Neural progenitor cell (in vitro differentiated cells): ENCODE data around the gene POU2F2. TPM values are rescaled to one million over a fixed set of nuclear protein-coding genes. Genes with fewer than 3 reads are reported as not detected.

Experiments
- DNase-seq: peaks from one replicate; pipeline ENCODE4 v3.0.0-alpha.2; 2016; ENCODE audit warnings: low spot score
- H2AFZ ChIP-seq: fragments of 200-600 bp; sonication (generic); replicated peaks from 2 replicates; pipeline ENCODE4 v1.6.1; 2016; ENCODE audit warnings: antibody characterized with exemption
- H3F3A ChIP-seq: fragments of 200-600 bp; sonication (generic); 2 replicates; pipeline ENCODE4 v1.6.1; 2016; ENCODE audit warnings: antibody characterized with exemption, low read depth
- H3K27ac ChIP-seq: fragments of 200-600 bp; sonication (generic); 2 replicates; pipeline ENCODE4 v1.5.1; 2016; ENCODE audit warnings: mild to moderate bottlenecking
- H3K27me3 ChIP-seq: fragments of 200-600 bp; sonication (generic); 2 replicates; pipeline ENCODE4 v1.6.1; 2016; ENCODE audit warnings: mild to moderate bottlenecking, moderate library complexity
- H3K36me3 ChIP-seq: fragments of 200-600 bp; sonication (generic); 2 replicates; pipeline ENCODE4 v1.5.1; 2016
- H3K4me1 ChIP-seq: fragments of 200-600 bp; sonication (generic); 2 replicates; pipeline ENCODE4 v1.6.1; 2016; ENCODE audit warnings: mixed run types
- H3K4me2 ChIP-seq: fragments of 200-600 bp; sonication (generic); 2 replicates; pipeline ENCODE4 v1.6.1; 2016
- H3K4me3 ChIP-seq: fragments of 200-600 bp; sonication (generic); 2 replicates; pipeline ENCODE4 v1.5.1; 2016
- H3K79me2 ChIP-seq: fragments of 200-600 bp; sonication (generic); 2 replicates; pipeline ENCODE4 v1.6.1; 2016; ENCODE audit warnings: low read depth
- H3K9ac ChIP-seq: fragments of 200-600 bp; sonication (generic); 2 replicates; pipeline ENCODE4 v1.6.1; 2016
- H3K9me3 ChIP-seq: fragments of 200-600 bp; sonication (generic); 2 replicates; pipeline ENCODE4 v1.5.1; 2016; ENCODE audit warnings: low read depth
- H4K20me1 ChIP-seq: fragments of 200-600 bp; sonication (generic); 2 replicates; pipeline ENCODE4 v1.6.1; 2016; ENCODE audit warnings: low read depth
- H3K27ac Mint-ChIP-seq: 3 replicates; pipeline ENCODE4 v1.8.0; 2021; ENCODE audit warnings: mixed read lengths
- H3K27me3 Mint-ChIP-seq: 2 replicates; pipeline ENCODE4 v1.8.0; 2022; ENCODE audit warnings: low read depth, mild to moderate bottlenecking, inconsistent platforms, moderate library complexity, mixed read lengths; ENCODE audit not compliant: insufficient read depth
- H3K36me3 Mint-ChIP-seq: 3 replicates; pipeline ENCODE4 v1.8.0; 2021; ENCODE audit warnings: mixed read lengths
- H3K4me1 Mint-ChIP-seq: 3 replicates; pipeline ENCODE4 v1.8.0; 2021; ENCODE audit warnings: mixed read lengths
- H3K4me3 Mint-ChIP-seq: 3 replicates; pipeline ENCODE4 v1.8.0; 2021; ENCODE audit warnings: mild to moderate bottlenecking, moderate library complexity, mixed read lengths
- H3K9me3 Mint-ChIP-seq: 3 replicates; pipeline ENCODE4 v1.8.0; 2020; ENCODE audit warnings: mixed read lengths
- EZH2 ChIP-seq: fragments of 200-600 bp; sonication (generic); IDR thresholded peaks from 2 replicates; pipeline ENCODE4 v1.6.1; 2017; ENCODE audit warnings: antibody characterized with exemption, mild to moderate bottlenecking, moderate library complexity
- EZH2phosphoT487 ChIP-seq: fragments of 200-600 bp; sonication (generic); IDR thresholded peaks from 2 replicates; pipeline ENCODE4 v1.6.1; 2017; ENCODE audit warnings: antibody characterized with exemption
- total RNA-seq: library from RNA; depleted of rRNA; stranded (reverse); fragments of >200 nt; gene quantifications from 2 replicates; pipeline ENCODE4 v1.2.3, GENCODE V29; 2015; ENCODE audit warnings: low replicate concordance
- TF ChIP-seq, protein P1 (sequence below): fragments of 200-600 bp; sonication (generic); IDR thresholded peaks from 2 replicates; pipeline ENCODE4 v1.5.1; 2017; ENCODE audit warnings: antibody characterized with exemption, mild to moderate bottlenecking

Gene POU2F2
- total RNA-seq, 1 donor from 2014 or later: 0.69 TPM

DNA sequence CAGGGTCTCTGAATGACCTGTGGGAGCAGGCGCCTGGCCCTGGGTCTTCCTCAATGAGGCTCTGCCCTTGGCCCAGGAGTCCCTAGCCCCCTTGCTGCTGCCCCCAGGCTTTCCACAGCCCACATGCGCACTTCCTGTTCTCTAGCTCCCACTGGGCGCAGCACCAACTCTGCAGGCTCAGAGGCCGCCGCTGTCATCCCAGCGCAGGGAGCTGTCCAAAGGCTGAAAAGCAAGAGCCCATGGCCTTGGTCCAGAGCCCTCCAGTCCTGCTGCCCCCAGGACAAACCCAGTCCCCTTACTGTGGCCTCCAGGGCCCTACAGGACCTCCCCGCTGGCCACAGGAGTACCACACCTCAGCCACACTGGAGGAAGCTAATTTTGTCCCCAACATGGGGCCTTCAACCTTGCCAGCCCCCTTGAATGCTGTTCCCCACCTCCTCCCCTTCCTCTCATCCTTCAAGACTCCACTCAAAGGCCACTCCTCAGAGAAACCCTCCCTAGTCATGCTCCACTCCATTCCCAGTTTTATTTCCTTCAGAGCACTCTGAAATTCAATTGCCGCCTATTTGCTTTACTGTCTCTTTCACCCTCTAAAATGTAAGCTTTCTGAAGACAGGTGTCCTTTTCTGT lies 8.0 kb upstream of the POU2F2 start:
- H3K4me2 ChIP-seq: no peak overlapping the region
- Mint-ChIP-seq H3K36me3 (no peaks in the 10 kb centered on the region), H3K27me3 (peaks cover 26% of the 10 kb centered on the region), H3K27ac (no peak overlapping the region), H3K9me3 (no peaks in the 10 kb centered on the region), H3K4me3 (no peak overlapping the region), H3K4me1 (no peaks in the 10 kb centered on the region)
- DNase-seq: peak; percentile 90
- TF ChIP-seq, protein P1, sequence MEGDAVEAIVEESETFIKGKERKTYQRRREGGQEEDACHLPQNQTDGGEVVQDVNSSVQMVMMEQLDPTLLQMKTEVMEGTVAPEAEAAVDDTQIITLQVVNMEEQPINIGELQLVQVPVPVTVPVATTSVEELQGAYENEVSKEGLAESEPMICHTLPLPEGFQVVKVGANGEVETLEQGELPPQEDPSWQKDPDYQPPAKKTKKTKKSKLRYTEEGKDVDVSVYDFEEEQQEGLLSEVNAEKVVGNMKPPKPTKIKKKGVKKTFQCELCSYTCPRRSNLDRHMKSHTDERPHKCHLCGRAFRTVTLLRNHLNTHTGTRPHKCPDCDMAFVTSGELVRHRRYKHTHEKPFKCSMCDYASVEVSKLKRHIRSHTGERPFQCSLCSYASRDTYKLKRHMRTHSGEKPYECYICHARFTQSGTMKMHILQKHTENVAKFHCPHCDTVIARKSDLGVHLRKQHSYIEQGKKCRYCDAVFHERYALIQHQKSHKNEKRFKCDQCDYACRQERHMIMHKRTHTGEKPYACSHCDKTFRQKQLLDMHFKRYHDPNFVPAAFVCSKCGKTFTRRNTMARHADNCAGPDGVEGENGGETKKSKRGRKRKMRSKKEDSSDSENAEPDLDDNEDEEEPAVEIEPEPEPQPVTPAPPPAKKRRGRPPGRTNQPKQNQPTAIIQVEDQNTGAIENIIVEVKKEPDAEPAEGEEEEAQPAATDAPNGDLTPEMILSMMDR: no peak
- TF ChIP-seq EZH2 (no peak), EZH2phosphoT487 (no peak)
- H3F3A ChIP-seq: no peaks in the 10 kb centered on the region
- H3K79me2 ChIP-seq: no peaks in the 10 kb centered on the region
- no peak overlapping the region for H3K9ac ChIP-seq
- H3K4me1 ChIP-seq: no peaks in the 10 kb centered on the region
- peaks cover 83% of the 10 kb centered on the region for H3K27me3 ChIP-seq
- no peaks in the 10 kb centered on the region for H3K9me3 ChIP-seq
- no peak overlapping the region for H3K27ac ChIP-seq
- H4K20me1 ChIP-seq: peaks cover 42% of the 10 kb centered on the region
- no peak overlapping the region for H2AFZ ChIP-seq
- H3K4me3 ChIP-seq: no peak overlapping the region
- H3K36me3 ChIP-seq: no peaks in the 10 kb centered on the region

GRCh38 chr19:42134535-42135070 lies 2.4 kb upstream of the POU2F2 start:
- no peaks in the 10 kb centered on the region for H3K36me3 Mint-ChIP-seq
- Histone ChIP-seq H3K36me3 (no peaks in the 10 kb centered on the region), H2AFZ (no peak overlapping the region), H3K27ac (no peak overlapping the region), H3K9me3 (no peaks in the 10 kb centered on the region), H3K9ac (no peak overlapping the region), H3F3A (peaks cover 4% of the 10 kb centered on the region), H3K4me2 (no peak overlapping the region), H3K4me3 (no peak overlapping the region), H4K20me1 (peaks cover 2% of the 10 kb centered on the region), H3K27me3 (peaks cover 82% of the 10 kb centered on the region), H3K4me1 (peaks cover 13% of the 10 kb centered on the region), H3K79me2 (no peaks in the 10 kb centered on the region)
- H3K4me1 Mint-ChIP-seq: peaks cover 18% of the 10 kb centered on the region
- DNase-seq: no peak
- H3K27me3 Mint-ChIP-seq: peaks cover 39% of the 10 kb centered on the region
- H3K4me3 Mint-ChIP-seq: no peak overlapping the region
- H3K9me3 Mint-ChIP-seq: no peaks in the 10 kb centered on the region
- H3K27ac Mint-ChIP-seq: no peak overlapping the region
- TF ChIP-seq EZH2phosphoT487 (no peak), EZH2 (no peak)
- TF ChIP-seq, protein P1: no peak

GRCh38 chr19:42132851-42133528 lies 744 bp upstream of the POU2F2 start:
- H4K20me1 ChIP-seq: no peaks in the 10 kb centered on the region
- H3K36me3 Mint-ChIP-seq: no peaks in the 10 kb centered on the region
- no peak overlapping the region for H3K9ac ChIP-seq
- peak overlapping the region; percentile 44 for H3K4me3 ChIP-seq
- no peak overlapping the region for H2AFZ ChIP-seq
- peak overlapping the region; percentile 81 for H3K4me2 ChIP-seq
- peaks cover 18% of the 10 kb centered on the region for H3K4me1 Mint-ChIP-seq
- H3K9me3 ChIP-seq: no peaks in the 10 kb centered on the region
- H3K4me1 ChIP-seq: peaks cover 13% of the 10 kb centered on the region
- peaks cover 40% of the 10 kb centered on the region for H3K27me3 Mint-ChIP-seq
- H3K79me2 ChIP-seq: no peaks in the 10 kb centered on the region
- no peaks in the 10 kb centered on the region for H3K36me3 ChIP-seq
- TF ChIP-seq EZH2 (peak; percentile 79), EZH2phosphoT487 (peak; percentile 51)
- TF ChIP-seq, protein P1: peak; percentile 94
- peaks cover 4% of the 10 kb centered on the region for H3F3A ChIP-seq
- peak; percentile 87 for DNase-seq
- H3K27me3 ChIP-seq: peaks cover 67% of the 10 kb centered on the region
- peak overlapping the region; percentile 31 for H3K27ac Mint-ChIP-seq
- no peak overlapping the region for H3K27ac ChIP-seq
- peaks cover under 1% of the 10 kb centered on the region for H3K9me3 Mint-ChIP-seq
- H3K4me3 Mint-ChIP-seq: no peak overlapping the region
